GM04503 (cell line): ENCODE results near the gene FANK1.
"Not testable (repeated sequence)": the region's sequence is repeated elsewhere in the genome, so short reads cannot be mapped to it uniquely, and the experiment has no call there.

Experiments
- DNase-seq: peaks from one replicate; pipeline ENCODE4 v3.0.0-alpha.2; 2012; ENCODE audit warnings: low read depth

Gene FANK1

DNA sequence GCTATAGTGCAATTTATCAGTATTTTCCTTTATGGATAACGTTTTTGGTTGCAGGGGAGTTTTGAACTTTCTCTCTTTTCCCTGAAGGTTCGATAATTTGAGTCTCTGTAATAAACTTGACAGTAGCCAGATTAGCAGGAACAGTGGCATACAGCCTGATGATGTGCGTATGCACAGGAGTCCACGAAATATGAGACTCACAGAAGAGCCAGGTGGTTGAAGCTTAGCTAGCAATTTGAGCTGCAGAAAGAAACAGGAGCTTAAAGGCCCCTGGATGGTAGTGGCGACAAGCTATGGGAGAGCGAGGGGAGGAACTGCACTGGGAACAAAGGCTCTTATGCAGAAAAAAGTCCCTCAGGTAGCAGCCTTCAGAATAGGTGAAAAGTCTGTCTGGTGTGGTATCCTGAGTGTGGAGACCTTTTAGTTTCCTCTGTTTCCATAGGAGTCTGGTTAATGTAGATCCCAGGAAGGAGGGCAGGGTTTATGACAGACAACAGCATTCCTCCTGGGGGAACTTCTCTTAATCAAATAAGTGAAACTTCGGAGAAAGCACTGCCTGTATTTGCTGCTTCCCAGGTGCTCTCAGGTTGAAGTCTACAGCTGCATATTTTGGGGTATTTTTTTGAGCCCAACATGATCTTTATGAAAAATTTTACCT is 32.7 kb downstream of the FANK1 start:
- no peak for DNase-seq

DNA sequence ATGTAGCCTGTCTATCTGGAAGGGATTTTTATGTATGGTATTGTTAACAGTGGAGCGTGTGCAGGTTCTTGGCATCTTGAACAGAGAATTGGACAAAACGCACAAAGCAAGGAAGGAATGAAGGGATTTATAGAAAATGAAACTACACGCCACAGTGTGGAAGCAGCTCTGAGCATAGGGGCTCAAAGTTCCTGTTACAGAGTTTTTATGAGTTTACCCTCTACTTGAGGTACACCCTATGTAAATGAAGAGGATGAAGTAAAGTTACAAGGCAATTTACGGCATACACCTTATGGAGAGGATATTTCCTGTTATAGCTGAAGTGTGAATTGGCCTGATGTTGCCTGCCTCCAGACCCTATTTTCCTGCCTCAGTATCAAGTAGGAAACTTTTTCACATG is 33.3 kb downstream of the FANK1 start:
- DNase-seq = no peak

DNA sequence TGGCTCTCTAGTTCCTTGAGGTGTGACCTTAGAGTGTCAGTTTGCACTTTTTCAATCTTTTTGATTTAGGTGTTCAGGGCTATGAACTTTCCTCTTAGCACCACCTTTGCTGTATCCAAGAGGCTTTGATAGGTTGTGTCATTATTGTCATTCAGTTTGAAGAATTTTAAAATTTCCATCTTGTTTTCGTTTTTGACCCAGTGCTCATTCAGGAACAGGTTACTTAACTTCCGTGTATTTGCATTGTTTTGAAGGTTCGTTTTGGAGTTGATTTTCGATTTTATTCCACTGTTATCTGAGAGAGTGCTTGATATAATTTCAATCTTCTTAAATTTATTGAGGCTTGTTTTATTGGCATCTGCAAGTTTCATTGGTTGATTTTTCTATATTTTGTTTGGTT is 37.3 kb downstream of the FANK1 start:
- DNase-seq = no peak

DNA sequence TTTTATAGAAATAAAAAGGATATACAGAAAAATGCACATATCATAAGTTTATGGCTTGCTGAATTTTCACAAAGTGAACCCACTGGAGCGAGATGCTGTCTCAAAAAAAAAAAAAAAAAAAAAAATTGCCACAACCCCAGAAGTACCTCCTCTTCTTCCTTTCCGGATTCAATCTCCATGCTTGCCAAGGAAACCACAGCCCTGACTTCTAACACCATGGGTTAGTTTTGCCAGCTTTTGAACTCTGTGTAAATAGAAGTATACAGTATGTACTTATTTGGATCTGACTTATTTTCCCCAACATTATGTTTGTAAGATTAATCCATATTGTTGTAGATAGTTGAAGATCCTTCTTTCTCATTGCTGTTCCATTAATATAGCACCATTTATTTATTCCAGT is 40.0 kb downstream of the FANK1 start:
- DNase-seq = no peak

DNA sequence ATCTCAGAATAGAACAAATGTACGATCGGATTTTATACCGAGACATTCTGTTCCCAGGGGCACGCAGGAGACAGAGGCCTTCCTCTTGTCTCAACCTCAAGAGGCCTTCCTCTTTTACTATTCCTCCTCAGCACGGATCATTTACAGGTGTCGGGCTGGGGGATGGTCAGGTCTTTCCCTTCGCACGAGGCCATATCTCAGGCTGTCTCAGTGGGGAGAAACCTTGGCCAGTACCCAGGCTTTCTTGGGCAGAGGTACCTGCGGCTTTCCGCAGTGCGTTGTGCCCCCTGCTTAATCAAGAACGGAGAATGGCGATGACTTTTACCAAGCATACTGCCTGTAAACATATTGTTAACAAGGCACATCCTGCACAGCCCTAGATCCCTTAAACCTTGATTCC is 44.2 kb downstream of the FANK1 start:
- no peak for DNase-seq

DNA sequence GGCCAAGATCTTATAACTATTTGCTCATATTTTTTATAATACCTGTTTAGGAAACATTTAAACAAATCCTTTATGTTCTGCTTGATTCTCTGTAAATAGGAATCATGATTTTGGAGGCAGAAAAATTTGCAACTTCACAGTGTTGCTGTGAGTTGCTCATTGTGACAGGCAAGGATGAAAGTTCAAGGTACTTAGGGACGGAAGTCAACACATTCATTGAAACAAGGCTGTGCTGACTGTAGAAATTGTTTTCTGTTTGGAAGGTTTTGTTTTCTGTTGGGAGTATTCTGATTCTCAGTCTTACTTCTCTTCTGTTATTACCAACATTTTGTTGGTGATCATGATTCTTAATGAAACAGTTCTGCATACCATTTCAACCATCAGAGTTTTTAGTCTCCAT is 54.9 kb downstream of the FANK1 start:
- no peak for DNase-seq

DNA sequence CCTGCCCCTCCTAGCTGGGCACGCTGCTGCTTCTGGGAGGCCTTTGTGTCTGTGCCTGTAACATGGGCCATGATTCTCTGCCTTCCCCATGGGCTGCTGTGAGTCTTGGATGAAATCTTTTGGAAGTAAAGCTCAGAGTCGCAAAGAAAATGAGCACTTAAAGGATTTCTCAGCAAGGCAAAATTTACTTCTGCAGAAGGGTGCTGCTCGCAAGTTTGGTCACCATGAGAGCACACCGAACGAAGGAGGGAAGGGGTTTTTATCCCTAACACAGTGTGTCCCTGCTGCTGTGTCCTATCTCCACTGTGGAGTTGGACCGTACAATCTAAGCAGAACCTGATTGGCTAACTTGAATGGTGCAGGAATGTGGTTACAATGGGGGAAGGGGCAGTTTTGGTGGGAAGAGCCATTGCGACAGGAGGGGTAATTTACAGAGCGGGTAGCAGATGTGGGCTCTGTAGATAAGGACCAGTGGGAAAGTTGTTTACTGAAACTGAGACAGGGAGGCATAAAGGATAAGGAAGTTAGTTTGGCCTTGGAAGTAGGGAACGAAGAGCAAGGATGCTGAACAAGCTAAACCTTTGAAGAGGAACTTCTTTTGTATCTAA is 57.5 kb downstream of the FANK1 start:
- DNase-seq = no peak

DNA sequence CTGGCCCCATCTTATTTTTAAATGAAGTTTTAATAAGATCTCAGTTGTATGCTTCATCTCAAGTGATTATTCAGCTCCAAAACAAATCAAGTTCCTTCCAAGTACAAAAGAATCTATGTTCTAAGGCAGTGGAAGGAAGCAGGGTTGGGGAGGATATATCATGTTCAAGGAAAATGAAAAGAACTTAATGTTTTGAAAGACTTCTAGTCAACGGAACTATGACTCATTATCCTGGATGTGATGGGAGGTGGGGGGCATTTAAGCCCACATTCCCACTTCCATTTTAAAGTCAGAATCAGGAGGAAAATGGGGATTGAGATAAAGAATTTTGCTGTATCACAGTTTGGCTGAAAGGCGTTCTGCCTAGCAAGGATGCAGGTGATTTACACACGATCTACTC is 59.4 kb downstream of the FANK1 start:
- DNase-seq = no peak

DNA sequence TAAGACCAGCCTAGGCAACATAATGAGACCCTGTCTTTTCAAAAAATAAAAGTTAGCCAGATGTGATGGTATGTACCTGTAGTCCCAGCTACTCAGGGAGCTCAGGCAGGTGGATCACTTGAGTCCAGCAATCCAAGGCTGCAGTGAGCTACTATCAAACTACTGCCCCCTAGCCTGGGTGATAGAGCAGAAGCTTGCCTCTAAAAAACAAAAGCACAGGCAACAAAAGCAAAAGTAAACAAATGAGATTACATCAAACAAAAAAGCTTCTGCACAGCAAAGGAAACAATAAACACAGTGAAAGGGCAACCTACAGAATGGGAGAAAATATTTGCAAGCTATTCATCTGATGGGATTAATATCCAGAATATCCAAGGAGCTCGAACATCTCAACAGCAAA is 65.4 kb downstream of the FANK1 start:
- no peak for DNase-seq

DNA sequence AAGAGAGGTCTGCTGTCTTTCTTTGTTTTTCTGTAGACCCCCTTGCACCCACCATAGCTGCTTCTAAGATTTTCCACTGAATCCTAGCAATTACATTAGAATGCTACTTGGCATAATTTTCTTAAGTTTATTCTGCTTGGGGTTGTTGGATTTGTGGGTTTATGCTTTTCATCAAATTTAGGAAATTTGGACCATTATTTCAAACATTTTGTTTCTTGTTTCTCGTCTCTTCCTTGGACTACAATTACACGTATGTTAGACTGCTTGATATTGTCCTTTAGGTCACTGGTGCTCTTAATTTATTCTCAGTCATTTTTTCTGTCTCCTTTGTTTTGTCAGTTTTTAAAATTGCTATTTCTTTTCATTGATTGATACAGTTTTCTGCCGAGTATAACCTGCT is 65.8 kb downstream of the FANK1 start:
- no peak for DNase-seq

DNA sequence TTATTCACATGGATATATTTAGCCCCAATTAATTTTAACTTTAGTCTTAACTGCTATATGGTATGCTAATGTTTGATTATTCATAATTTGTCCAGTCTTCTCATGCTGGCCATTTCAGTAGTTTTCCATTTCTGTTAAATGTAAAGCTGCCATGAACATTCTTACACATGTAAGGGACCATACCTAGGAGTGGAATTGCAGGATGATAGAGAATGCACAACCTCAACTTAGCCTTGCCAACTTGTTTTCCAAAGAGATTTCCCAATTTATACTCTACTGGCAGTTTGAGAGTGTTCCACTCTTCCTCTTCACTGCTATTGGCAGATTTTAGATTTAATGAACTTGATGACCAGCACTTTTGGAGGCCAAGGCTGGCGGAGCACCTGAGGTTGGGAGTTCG is 68.2 kb downstream of the FANK1 start:
- no peak for DNase-seq

DNA sequence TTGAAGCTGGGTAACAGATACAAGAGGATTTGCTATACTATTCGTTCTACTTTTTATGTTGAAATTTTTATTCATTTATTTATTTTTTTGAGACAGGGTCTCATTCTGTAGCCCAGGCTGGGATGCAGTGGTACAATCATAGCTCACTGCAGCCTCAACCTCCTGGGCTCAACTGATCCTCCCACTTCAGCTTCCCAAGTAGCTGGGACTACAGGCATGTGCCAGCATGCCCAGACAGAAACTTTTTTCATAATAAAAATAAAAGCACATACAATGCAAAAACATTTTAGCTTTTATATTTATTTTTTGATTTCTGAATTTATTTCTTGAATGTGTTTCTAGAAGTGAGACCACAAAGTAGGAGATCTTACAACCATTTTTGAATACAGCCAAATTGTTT is 71.2 kb downstream of the FANK1 start:
- DNase-seq = no peak

DNA sequence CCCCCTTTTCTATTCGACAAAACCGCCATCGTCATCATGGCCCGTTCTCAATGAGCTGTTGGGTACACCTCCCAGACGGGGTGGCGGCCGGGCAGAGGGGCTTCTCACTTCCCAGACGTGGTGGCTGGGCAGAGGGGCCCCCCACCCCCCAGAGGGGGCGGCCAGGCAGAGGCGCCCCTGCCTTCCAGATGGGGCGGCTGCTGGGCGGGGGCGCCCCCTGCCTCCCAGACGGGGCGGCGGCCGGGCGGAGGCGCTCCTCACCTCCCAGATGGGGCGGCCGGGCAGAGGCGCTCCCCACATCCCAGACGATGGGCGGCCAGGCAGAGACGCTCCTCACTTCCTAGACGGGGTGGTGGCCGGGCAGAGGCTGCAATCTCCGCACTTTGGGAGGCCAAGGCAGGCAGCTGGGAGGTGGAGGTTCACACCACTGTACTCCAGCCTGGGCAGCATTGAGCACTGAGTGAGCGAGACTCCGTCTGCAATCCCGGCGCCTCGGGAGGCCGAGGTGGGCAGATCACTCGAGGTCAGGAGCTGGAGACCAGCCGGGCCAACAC is 73.8 kb downstream of the FANK1 start:
- DNase-seq = not testable (repeated sequence)

DNA sequence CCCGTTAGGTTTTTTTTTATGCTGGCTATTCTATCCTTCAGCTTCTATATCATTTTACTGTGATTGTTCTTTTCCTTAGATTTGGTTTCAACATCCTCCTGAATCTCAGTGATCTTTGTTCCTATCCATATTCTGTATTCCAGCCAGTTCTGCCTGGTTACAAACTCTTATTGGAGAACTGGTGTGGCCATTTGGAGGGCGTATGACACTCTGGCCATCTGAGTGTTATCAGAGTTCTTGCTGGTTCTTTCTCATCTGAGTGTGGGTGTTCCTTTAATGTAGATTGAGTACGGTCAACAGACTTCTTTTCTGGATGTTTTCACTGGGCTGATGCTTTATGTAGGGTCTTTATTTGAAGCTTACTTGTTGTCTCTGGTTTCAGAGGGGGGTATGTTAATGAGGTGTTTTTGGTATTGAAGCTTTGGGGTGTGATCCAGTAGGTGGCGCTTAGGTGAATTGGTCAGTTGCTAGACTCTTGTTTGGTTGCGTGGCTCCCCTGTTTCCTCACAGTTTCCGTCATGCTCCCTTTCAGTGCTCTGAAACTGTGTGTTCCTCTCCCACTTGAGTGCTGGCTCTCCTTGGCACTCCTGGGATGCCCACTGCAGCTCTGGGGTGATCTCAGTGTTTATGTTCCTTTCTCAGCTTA is 80.7 kb downstream of the FANK1 start:
- no peak for DNase-seq

DNA sequence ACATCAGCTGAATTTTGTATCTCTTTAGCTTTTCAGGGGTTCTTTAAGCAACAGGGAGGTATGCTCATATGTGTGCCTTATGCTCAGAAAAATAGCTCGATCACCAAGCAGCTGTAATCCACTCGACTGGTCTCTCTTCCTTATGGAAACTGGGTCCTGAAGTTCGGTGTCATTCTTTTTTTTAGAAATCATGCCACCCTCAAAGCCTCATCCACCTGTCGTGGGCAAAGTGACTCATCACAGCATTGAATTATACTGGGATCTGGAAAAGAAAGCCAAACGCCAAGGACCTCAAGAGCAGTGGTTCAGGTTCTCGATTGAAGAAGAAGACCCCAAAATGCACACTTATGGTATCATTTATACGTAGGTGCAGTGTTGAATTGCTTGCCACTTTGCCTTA is 83.6 kb downstream of the FANK1 start:
- DNase-seq = no peak

DNA sequence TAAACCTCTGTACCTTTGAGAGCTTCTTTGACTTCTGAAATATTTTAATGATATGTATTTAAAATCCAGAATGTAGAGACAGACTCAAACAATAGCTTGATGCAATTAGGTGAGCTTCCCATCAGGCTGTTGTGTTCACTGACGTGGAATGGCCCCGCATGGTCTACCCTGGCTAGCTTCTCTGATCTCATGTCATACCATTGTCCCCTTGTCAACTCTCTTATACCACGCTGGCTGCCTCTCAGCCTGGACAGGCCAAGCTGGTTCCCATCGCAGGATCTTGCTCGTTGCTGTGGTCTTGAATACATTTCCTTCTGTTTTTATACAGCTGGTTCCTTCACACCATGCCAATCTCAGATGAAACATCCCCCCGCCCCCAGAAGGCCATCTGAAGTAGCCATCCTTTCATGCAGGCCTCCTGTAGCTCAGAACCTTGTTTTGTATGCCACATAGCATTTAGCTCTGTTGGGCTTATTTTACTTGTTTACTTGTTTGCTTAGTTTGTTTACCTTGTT is 84.2 kb downstream of the FANK1 start:
- DNase-seq = no peak

DNA sequence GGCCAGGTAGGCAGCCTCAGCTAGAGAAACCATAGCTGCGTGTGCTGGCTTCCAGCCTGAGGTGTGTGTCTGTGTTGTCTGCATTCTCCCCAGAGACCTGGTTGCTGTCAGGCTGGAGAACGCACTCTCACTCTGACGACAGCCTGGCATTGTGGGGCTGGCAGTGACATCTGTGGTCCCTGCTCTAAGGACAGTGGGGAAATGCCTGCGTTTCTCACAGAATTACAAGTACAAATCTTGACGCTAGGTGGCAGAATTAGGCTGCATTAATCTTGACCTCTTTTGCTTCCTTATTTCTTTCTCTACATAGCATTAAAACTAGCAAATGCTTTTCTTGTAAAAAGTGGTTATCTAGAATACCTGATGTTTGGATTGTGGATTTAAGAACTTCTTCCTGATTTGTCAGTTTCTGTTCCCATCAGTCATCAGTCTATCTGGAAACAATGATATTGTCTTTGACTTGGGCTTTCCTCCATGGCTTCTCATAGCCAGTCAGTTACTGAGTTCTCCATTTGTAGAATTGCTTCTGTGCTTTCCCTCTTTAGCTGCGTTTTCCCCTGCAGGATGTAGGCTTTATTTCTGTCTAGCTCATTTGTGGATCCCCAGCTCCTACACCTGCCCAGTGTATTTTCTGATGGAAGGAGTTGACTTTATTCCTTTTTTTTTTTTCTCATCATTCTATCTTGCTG is 86.0 kb downstream of the FANK1 start:
- peak; percentile 34 for DNase-seq

DNA sequence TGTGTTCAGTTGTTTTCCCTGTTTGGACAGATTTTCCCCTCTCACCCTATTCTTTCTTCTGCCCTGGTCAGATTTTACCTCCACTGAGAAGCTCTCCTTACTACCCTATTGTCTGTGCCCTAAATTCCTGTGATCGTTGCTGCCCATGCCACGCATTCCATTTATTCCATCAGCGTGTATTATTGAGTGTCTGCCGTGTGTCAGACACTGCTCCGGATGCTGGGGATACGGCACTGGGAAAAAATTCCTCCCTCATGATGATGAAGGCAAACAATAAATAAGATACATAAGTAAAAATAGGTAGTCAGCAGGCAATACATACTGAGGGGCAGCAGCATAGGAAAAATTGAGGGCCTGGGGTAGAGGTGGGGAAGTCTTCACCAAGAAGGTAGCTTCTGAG is 86.8 kb downstream of the FANK1 start:
- DNase-seq = no peak

DNA sequence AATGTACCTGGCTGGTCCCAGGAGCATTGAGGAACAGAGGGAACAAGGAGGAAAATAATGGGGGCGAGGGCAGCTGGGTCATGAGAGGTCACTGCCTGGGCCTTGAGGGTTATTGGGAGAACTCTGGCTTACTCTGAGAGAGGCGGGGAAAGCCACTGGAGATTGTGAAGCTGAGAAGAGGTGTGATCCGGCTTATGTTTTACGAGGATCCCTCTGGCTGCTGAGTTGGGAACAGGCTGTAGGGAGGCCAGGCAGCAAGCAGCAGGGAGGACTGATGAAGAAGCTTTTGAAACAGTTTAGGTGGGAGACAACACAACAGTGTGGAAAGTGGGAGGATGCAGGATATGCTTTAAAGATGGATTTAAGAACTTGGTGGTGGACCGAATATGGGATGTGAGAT is 87.3 kb downstream of the FANK1 start:
- no peak for DNase-seq

DNA sequence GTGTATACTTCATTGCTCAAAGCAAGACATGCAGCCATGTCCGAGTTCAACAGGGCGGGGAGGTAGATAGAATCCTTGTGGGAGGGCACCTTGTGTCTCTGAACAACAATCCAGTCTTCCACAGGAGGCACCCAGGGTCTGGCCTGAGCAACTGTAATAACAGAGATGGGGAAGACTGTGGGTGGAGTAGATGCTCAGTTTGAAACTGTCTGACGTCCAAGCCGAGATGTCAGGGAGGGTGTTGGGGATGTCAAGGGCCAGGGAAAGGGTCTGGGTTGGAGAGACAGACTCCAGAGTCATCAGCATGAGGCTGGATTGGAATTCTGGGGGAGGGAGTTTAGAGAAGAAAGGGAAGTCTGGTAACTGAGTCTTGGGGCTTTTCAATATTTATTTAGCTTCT is 88.0 kb downstream of the FANK1 start:
- DNase-seq = no peak

DNA sequence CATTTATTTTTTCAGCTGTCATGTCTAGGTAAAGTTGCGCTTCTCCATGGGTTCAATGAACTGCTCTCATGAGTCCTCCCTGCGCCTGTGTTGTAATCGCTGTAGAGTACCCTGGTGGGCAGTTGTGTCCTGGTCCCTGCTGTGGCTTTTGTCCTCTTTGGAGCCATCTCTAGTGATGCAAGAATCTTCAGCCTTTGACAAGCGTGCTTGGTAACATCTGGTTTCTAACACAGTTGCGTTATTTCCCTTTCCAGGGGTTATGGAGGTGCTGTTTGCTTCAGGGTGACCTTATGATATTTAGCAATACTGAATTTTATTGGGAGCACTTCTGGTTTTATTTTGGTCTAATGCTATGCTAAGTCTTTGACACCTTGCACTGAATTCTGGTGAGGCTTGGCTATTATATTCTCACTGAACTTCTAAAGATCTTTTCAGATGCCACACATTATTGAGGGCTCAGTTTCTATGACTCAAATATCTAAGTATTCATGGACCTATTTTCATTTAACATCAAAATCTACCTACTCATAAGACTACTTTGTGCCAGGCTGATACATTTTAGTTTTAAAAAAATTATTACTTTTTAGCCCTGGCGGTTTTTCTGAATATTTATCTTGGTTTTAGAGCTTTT is 88.6 kb downstream of the FANK1 start:
- no peak for DNase-seq

DNA sequence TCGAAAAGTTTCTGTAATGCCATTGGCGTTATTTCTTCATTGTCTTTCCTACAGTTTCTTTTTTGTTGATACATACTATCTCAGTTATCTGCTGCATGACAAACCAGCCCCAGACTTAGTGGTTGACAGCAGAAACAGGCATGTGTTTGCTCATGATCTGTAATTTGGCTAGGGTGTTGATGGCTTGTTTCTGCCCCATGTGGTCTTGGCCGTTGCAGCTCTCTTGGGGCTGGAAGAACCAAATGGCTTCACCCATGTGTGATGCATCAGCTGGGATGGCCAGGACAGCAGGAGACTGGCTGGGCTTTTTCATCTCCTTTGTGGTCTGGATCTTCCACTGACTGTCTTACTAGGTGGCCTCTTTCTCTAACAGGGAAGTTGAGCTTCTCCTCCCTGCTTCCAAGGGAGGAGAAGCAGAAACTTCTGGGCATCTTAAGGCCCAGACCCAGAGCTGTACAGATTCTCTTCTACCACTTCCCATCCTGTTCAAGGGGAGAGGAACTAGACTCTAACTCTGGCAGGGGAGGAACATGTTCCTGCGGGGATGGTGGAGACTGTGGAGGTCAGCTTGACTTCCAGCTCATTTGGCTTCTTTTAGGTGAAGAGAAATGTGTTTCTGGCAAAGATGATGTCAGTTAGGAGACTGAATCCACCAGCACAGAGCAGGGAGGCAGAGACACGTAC is 89.3 kb downstream of the FANK1 start:
- peak; percentile 9 for DNase-seq
